ENCODE data around the gene RABGAP1L. TPM values are rescaled to one million over a fixed set of nuclear protein-coding genes. Genes with fewer than 3 reads are reported as not detected.
A peak's percentile ranks its signal among the peaks of the same experiment; 100 is the strongest.

The RABGAP1L gene
- total and polyA plus RNA-seq, 10 of the 15 experiments (the other 5 are each of a cell fraction or from before 2014, with no cell fraction given), result 5.8 to 194 (median 113) TPM

DNA sequence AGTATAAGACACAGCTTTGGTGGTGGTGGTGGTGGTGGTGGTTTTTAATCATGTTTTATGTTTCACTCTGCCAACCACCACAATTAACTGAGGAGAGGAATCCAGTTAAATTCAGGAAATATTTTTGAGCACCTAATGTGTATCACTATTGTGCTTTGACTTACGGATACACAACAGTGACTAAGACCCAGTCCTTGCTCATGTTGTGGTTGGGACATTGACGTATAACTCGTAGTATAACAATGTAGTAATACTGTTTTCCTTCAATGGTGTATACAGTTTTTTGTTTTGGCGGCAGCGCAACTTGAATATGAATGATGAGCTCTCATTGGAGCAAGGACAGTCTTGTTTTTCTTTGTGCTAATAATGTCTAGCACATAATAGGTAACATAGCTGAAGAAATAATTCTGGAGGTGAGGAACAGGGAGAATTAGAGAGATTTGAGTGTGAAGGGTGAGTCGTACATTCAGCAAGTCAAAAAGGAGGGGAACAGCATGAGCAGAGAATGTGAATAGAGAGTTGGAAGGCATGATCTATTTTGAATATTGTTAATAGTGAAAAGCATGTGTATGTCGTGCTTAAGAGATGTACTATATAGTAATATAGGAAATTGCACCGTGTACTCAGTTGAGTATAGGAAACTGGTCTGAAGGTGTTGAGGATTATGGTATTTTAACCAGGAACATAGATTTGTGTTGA is 845.9 kb downstream of the RABGAP1L start:
- POLR2A ChIA-PET, result interaction anchor here (1.2 to 2.7 kb wide), 3 partner anchors 16 to 18 kb away, joined by 3 to 15 read pairs (median 4); partner anchors contain the start of gene MRPS14

More for the DNA sequence above, 845.9 kb downstream of the RABGAP1L start:
- ChIA-PET SMC1A (ENCODE audit: uncharacterized antibody, unreplicated experiment) (interaction anchor here (0.7 to 3.5 kb wide), 7 partner anchors 16 to 1010 kb away, joined by 3 to 19 read pairs (median 3); partner anchors contain the start of gene MRPS14), CTCF (interaction anchor here (1.0 to 1.6 kb wide), 2 partner anchors 18 to 235 kb away, joined by 3 to 4 read pairs; partner anchors contain the start of gene MRPS14), RAD21 (ENCODE audit: unreplicated experiment) (no interaction called here)
- TF ChIP-seq FOXK2 (IDR thresholded peaks at IDR 0.05), result no peak
- no peak for TF ChIP-seq SMAD1 (IDR thresholded peaks at IDR 0.05; ENCODE audit: low read depth, partially characterized antibody)
- TF ChIP-seq RBBP5 (conservative IDR thresholded peaks at IDR 0.05), result no peak
- TF ChIP-seq NFIC (IDR thresholded peaks at IDR 0.05; ENCODE audit: low read depth, low read length), result no peak
- no peak for TF ChIP-seq STAT3 (IDR thresholded peaks at IDR 0.05; ENCODE audit: low read depth, low read length)
- TF ChIP-seq MEF2A (IDR thresholded peaks at IDR 0.05; ENCODE audit: insufficient read depth, low read depth, low read length), result no peak
- TF ChIP-seq, protein P1, sequence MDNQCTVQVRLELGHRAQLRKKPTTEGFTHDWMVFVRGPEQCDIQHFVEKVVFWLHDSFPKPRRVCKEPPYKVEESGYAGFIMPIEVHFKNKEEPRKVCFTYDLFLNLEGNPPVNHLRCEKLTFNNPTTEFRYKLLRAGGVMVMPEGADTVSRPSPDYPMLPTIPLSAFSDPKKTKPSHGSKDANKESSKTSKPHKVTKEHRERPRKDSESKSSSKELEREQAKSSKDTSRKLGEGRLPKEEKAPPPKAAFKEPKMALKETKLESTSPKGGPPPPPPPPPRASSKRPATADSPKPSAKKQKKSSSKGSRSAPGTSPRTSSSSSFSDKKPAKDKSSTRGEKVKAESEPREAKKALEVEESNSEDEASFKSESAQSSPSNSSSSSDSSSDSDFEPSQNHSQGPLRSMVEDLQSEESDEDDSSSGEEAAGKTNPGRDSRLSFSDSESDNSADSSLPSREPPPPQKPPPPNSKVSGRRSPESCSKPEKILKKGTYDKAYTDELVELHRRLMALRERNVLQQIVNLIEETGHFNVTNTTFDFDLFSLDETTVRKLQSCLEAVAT (IDR thresholded peaks at IDR 0.05), result no peak
- TF ChIP-seq, protein P2, sequence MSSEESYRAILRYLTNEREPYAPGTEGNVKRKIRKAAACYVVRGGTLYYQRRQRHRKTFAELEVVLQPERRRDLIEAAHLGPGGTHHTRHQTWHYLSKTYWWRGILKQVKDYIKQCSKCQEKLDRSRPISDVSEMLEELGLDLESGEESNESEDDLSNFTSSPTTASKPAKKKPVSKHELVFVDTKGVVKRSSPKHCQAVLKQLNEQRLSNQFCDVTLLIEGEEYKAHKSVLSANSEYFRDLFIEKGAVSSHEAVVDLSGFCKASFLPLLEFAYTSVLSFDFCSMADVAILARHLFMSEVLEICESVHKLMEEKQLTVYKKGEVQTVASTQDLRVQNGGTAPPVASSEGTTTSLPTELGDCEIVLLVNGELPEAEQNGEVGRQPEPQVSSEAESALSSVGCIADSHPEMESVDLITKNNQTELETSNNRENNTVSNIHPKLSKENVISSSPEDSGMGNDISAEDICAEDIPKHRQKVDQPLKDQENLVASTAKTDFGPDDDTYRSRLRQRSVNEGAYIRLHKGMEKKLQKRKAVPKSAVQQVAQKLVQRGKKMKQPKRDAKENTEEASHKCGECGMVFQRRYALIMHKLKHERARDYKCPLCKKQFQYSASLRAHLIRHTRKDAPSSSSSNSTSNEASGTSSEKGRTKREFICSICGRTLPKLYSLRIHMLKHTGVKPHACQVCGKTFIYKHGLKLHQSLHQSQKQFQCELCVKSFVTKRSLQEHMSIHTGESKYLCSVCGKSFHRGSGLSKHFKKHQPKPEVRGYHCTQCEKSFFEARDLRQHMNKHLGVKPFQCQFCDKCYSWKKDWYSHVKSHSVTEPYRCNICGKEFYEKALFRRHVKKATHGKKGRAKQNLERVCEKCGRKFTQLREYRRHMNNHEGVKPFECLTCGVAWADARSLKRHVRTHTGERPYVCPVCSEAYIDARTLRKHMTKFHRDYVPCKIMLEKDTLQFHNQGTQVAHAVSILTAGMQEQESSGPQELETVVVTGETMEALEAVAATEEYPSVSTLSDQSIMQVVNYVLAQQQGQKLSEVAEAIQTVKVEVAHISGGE (CRISPR knock-in tag; IDR thresholded peaks at IDR 0.05), result no peak
- TF ChIP-seq, protein P3, sequence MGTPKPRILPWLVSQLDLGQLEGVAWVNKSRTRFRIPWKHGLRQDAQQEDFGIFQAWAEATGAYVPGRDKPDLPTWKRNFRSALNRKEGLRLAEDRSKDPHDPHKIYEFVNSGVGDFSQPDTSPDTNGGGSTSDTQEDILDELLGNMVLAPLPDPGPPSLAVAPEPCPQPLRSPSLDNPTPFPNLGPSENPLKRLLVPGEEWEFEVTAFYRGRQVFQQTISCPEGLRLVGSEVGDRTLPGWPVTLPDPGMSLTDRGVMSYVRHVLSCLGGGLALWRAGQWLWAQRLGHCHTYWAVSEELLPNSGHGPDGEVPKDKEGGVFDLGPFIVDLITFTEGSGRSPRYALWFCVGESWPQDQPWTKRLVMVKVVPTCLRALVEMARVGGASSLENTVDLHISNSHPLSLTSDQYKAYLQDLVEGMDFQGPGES (IDR thresholded peaks at IDR 0.05), result no peak
- no peak for TF ChIP-seq SREBF1 (IDR thresholded peaks at IDR 0.05; ENCODE audit: low read length)
- Histone ChIP-seq H3K79me2 (ENCODE audit: control insufficient read depth, insufficient read depth, low read length) (peaks cover 72% of the 10 kb centered on the region), H3K4me1 (ENCODE audit: control insufficient read depth, insufficient read depth, low read length) (peaks cover 9% of the 10 kb centered on the region), H3K27ac (ENCODE audit: control insufficient read depth, insufficient read depth) (no peak overlapping the region), H3K36me3 (ENCODE audit: control insufficient read depth in 2 of 2, insufficient read depth in 2 of 2, low read length in 1 of 2) (peaks cover 0 to 22% of the 10 kb centered on the region in 2 experiments; a peak in 2 of 4 replicates), H3K9me3 (replicated peaks; ENCODE audit: control insufficient read depth, insufficient read depth, low read length) (no peaks in the 10 kb centered on the region), H3K27me3 (replicated peaks in 1 of 2; ENCODE audit: control insufficient read depth in 2 of 2, insufficient read depth in 2 of 2, low read length in 1 of 2) (no peaks in the 10 kb centered on the region), H2AFZ (ENCODE audit: control insufficient read depth, low read depth, low read length) (no peak overlapping the region), H3K9ac (ENCODE audit: control insufficient read depth, insufficient read depth, low read length) (no peak overlapping the region), H3K4me3 (no peak overlapping the region), H4K20me1 (ENCODE audit: control insufficient read depth, insufficient read depth) (no peaks in the 10 kb centered on the region), H3K4me2 (ENCODE audit: control insufficient read depth, insufficient read depth) (peak overlapping the region; percentile 52; the same call in 1 of the 2 replicates)
- intact Hi-C loops (cut with micrococcal nuclease; ENCODE audit: unreplicated experiment) (no loop called here), in situ Hi-C loops (cut with MboI) (no loop called here)
- no peak for FAIRE-seq
- no peak for ATAC-seq
- 67% methylated on average over 8 of the region's 8 CpGs for WGBS (ENCODE audit: insufficient coverage, insufficient replicate concordance, low lambda C conversion rate, missing lambda C conversion rate)
- DNase-seq (ENCODE audit: low read depth, low spot score), result no peak
- no TSS peak for BruUV-seq (replicated peaks)

Measured in GM12878 (cell line).